H1 (cell line): ENCODE measurements around the gene ARHGEF10L. TPM values are rescaled to one million over a fixed set of nuclear protein-coding genes. Genes with fewer than 3 reads are reported as not detected.

Experiments
- EP300 ChIP-seq, 2 experiments: IDR thresholded peaks; 1 replicate in 1 of 2; 2 replicates in 1 of 2; pipeline ENCODE4 v1.6.1; 2011 to 2012; ENCODE audit warnings: low read depth in 2 of 2, low read length in 2 of 2, mild to moderate bottlenecking in 2 of 2, borderline replicate concordance in 1 of 2, inconsistent platforms in 1 of 2, moderate library complexity in 1 of 2
- polyA plus RNA-seq, 7 experiments: library from polyadenylated mRNA; depleted of rRNA in 3 of 7; stranded (reverse) in 5 of 7; unstranded in 2 of 7; fragments of >200 nt in 5 of 7; fragments of 200-250 nt in 2 of 7; gene quantifications; 1 replicate in 5 of 7; 2 replicates in 1 of 7; 4 replicates in 1 of 7; pipeline versions ENCODE4 v1.2.1 to v1.2.3, GENCODE V29; 2011 to 2013; ENCODE audit warnings: missing spikeins in 2 of 7, mixed read lengths in 2 of 7
- total RNA-seq: library from RNA; stranded (reverse); fragmentation: NEBNext Ultra II Directional; extraction: Animal tissue kit (Norgen Biotek cat#: 25700); gene quantifications from 2 replicates; pipeline ENCODE4 v1.2.1, GENCODE V29; 2021

Gene ARHGEF10L
- total and polyA plus RNA-seq, 2 of the 8 experiments (the other 6 are each of a cell fraction or from before 2014, with no cell fraction given): 33.6 to 39.6 TPM

DNA sequence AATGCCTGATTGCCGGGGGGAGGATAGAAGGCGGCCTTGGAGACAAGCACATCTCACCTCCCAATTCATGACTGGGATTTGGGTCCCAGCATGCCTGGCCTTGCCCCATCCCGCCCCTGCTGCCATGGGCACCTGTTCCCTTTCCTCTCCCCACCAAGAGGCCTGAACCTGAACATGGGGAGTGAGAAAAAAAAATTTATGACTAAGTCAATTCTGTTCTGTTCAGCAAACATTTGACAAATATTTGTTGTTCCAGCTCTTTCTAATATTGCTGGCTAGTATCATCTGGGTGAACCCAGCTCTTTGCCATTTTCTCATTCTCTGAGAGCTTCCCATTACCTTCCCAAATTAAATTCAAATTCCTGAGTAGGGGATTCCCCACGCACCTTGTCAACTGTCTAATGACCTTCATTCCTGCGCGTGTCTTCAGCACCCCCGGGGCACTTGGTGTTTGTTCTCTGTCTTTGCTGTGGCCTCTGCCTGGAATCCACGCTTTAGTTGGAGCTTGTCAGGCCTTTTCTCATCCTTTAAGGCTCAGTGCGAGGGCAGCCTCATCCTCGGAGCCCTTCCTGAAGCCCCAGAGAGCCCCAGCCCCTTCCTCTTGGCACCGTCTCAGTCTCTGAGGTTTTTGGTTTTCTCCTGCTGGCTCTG is 42.8 kb downstream of the ARHGEF10L start (continued):
- TF ChIP-seq EP300 (IDR thresholded peaks at IDR 0.05; ENCODE audit: borderline replicate concordance in 1 of 2, low read depth in 2 of 2, low read length in 2 of 2): no peak
